B cell (primary cell): ENCODE measurements around the gene AASDHPPT.

Source experiments
- EZH2 ChIP-seq: IDR thresholded peaks from 2 replicates; pipeline ENCODE4 v1.6.1; 2012; ENCODE audit warnings: borderline replicate concordance, low read depth, mild to moderate bottlenecking, moderate library complexity, low read length; ENCODE audit not compliant: insufficient read depth, poor library complexity, severe bottlenecking
- TF ChIP-seq, protein P1 (sequence below): fragments of 200-600 bp; IDR thresholded peaks from one replicate; pipeline ENCODE4 v1.8.0; 2022; ENCODE audit warnings: antibody characterized with exemption, mild to moderate bottlenecking

DNA sequence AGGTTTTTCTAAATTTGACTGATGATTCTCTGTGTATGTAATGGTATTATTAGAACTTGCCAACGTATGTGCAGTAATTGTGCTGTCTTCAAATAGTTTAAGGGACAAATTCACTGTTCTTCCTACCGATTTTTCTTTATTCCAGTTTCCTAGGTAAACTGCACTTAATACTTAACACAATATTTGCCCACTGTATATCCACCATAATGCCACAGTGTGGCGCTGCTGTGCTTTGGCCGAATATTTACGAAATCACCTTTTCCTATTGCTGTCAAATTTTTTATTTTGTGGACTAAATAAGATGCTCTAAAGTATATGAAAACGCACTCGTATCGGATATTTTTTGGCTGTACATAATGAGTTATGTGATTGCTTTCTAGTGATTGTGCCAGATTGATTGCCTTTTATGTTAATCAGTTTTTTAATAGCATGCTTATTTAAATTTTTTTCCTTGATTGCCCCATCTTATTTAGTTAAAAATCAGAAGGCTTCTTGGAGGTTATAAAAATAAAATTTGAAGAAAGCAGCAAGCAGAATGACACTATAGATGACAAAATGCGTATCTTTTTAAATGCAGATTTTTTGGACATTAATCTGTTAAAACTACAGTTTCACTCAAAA lies 10.5 kb downstream of the AASDHPPT start:
- TF ChIP-seq, protein P1, sequence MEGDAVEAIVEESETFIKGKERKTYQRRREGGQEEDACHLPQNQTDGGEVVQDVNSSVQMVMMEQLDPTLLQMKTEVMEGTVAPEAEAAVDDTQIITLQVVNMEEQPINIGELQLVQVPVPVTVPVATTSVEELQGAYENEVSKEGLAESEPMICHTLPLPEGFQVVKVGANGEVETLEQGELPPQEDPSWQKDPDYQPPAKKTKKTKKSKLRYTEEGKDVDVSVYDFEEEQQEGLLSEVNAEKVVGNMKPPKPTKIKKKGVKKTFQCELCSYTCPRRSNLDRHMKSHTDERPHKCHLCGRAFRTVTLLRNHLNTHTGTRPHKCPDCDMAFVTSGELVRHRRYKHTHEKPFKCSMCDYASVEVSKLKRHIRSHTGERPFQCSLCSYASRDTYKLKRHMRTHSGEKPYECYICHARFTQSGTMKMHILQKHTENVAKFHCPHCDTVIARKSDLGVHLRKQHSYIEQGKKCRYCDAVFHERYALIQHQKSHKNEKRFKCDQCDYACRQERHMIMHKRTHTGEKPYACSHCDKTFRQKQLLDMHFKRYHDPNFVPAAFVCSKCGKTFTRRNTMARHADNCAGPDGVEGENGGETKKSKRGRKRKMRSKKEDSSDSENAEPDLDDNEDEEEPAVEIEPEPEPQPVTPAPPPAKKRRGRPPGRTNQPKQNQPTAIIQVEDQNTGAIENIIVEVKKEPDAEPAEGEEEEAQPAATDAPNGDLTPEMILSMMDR = peak; percentile 84
- TF ChIP-seq EZH2 = no peak
